HG03066 (cell line): Measurements from ENCODE around the gene PTGR2.
"Not testable (repeated sequence)": the region's sequence is repeated elsewhere in the genome, so short reads cannot be mapped to it uniquely, and the experiment has no call there.

ENCODE experiments used
- ATAC-seq: cut with Tn5 transposase; IDR thresholded peaks from one replicate; pipeline ENCODE4 v1.9.1; 2021; ENCODE audit warnings: low read depth; ENCODE audit not compliant: unreplicated experiment

PTGR2 gene

DNA sequence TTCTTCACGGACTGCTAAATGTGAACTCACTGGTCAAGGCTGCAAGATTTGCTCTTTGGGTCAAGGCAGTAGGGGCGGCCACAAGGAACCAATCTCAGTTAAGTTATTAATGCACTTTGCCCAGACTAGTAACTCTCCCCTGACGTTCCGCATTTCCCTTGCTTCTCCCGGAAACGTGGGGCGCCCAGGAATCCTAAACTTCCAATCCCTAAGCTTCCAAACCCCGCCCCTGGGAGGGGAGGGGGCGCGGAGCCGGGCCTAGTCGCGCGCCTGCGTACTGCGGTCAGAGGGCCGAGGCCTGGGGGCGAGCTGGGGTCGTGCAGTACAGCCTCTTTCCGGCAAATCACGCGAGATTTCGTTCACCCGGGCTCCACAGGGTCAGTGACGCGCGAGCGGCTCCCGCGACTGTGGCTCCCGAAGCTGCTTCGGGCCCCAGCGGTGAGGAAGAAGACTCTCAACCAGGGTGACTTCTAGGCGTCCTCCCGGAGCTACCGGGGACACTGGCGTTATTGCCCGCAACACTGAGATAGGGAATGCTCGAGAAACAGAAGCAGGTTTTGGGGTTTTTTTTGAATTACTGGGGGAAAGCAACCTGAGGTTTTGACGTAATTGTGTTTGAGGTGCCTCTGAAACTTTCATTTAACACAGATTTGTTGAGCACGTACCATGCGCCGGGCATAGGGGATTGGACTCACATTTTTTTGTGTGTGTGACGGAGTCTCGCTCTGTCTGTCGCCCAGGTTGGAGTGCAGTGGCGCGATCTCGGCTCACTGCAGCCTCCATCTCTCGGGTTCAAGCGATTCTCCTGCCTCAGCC lies at the start of gene PTGR2:
PTGR2 (plus strand) TSS at position 265 of the 816 bp plus-strand sequence. CDS start 7,032 bp downstream, outside the sequence.
- peak; percentile 93 for ATAC-seq

DNA sequence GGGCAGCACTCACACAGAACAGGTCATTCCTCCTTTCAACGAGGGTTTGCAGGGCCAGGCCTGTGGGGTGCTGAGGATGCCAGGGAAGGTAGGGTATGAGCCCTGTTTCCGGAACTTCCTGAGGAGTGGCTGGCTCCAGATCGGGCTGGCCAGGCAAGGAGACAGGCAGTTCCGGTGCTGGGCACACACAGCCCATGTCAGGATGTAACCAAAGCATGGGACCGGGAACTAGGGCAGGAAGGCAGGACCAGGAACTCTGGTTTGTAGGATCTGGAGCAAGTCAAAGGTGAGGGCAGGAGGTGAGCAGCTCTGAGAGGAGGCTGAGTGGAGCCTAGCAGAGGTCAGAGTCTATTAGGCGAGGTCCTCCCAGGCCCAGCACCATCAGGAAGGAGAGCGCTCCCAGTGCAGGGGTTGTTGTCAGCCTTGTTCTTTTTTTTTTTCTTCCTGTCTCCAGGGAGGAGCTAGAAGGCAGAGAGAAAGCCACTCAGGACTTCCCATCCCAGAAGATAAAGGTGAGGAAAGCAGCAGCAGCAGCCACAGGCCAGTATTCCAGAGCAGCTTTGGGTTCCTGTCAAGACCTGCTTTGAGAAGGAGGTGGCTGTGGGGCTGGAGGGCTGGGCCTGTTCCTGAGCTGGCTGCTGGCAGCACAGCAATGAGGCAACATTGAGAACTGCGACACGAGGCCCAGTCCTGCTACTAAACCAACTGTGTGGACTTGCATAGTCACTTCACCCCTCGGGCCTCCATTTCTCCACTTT lies 49.0 kb upstream of the PTGR2 start:
- ATAC-seq, result no peak

DNA sequence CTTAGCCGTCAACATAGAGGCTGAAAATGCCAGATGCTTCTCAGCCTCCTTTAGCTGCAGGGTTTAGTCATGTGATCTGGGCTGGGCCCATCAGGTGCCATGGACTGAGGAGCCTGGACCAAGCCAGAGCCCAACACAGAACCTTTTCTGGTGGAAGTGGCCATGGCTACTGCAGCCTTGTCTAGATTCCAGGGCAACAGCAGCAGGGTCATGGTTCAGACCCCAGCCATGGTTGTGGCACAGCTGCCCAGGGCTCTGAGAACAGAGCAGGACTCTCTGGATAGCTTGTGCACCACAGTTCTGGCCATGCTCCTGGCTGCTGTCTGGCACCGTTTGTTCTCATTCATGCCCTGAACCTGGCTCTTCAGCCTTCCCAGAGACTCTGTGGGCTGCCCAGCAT lies 47.0 kb upstream of the PTGR2 start:
- no peak for ATAC-seq

DNA sequence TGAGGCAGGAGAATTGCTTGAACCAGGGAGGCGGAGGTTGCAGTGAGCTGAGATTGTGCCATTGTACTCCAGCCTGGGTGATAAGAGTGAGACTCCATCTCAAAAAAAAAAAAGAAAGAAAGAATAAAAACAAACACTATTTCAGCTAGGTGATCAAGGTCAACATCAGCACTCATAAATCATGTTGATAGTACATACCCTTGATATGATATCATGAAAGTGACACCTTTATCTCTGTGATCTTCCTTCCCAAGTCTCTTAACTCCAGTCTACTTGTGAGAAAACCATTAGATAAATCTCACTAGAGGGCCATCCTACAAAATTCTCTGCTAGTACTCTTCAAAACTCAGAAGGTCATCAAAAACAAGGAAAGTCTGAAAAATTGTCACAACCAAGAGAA lies 44.2 kb upstream of the PTGR2 start:
- no peak for ATAC-seq

DNA sequence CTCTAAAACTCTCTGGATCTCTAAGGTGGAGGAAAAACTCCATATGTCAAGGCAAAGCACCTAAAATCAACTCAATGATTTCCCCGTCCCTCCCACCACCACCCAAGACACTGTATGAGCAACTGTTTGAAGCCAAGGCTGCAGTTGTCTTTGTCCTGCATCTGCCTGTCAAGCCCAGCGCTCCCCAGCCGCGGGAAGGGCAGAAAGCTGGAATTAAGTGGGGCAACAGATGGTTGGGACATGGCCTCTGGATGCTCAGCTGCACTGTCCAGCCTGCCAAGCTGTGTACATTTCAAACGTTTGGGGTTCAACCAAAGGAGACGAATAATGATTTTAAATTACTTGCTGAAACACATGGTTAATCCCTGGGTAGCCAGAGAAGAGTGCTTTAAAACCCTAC lies 42.2 kb upstream of the PTGR2 start:
- ATAC-seq, result no peak

DNA sequence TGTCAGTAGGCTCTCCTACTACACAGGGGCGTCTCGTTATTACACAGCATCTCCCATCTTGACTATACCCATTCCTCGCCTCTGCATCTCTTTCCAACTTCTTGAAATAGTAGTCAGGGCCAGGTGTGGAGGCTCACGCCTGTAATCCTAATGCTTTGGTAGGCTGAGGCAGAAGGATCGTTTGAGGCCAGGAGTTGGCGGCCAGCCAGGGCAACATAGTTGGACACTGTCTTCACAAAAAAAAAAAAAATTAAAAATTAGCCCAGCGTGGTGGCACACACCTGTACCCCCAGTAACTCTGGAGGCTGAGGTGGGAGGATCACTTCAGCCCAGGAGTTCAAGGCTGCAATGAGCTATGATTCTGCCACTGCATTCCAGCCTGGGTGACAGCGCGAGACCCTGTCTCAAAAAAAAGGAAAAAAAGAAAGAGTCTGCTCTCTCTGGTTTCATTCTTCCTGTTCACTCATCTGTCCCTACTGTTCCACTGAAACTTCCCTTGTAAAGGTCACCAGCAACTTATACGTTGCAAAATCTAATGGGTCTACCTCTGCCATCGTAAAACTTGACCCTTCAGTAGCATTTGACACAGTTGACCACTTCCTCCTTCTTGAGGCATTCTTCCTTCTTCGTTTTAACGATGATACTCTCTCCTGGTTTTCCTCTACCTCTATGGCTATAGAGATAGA lies 41.0 kb upstream of the PTGR2 start:
- ATAC-seq, result no peak

DNA sequence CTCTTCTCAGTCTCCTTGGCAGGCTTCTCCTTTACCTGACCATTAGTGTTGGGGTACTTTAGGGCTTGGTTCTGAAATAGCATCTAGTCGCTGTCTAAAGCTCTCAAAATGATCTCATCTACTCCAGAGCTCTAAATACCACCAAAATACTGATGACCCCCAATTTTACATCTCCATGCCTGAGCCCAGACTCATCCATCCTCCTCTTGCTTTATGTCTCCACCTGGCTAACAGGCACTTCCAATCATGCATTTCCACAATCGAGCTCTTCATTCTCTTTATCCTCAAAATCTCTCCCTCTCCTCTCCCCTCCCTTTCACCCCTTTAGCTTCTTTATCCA lies 40.5 kb upstream of the PTGR2 start:
- no peak for ATAC-seq

DNA sequence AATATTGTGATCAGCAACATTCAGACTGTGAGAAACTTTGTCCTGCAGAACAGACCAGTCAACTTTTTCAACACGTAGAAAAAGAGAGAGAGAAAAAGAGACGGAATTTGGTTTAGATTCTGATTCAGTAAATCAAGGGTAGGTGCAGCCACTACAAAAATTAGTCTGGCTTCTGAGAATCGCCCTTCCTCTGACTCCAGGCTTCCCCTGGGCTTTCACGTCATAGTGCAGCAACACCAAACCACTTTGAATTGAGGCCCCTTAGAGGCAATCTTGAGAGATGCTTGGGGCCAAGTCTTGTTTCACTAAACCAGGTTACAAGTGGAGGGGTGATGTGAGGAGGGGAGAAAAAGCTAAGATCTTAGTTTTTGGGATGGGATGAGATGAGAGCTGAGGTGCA lies 37.5 kb upstream of the PTGR2 start:
- ATAC-seq, result no peak

DNA sequence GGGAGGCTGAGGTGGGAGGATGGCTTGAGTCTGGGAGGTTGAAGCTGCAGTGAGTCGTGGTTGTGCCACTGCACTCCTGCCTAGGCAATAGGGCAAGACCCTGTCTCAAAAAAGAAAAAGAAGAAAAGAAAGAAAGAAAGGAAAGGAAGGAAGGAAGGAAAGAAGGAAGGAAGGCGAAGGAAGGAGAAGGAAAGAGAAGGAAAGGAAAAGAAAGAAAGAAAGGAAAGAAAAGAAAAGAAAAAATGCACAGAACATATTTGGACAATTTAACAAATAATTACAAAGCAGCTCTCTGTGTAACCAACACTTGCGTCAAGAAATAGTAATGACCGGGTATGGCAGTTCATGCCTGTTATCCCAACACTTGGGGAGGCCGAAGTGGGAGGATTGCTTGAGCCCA lies 35.8 kb upstream of the PTGR2 start:
- ATAC-seq, result no peak

DNA sequence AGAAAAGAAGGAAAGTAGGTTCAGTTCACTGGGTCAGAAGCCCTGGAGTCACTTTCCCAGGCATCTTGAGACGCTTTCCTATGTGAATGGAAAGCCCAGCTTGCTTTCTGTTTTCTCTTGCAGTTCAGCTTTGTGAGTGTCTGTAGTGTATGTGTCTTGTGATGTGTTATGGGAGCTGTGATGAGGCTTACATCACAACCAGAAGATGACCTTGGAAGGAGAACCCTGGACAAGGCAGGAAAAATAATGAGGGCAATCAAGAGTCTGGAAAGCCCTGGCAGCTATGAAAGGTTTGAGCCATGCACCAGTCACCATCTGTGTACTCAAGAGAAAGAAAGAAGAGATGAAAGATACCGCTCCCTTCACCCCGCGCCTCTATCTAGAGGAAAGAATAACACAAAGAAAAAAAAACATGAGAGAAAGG lies 35.2 kb upstream of the PTGR2 start:
- ATAC-seq, result no peak

DNA sequence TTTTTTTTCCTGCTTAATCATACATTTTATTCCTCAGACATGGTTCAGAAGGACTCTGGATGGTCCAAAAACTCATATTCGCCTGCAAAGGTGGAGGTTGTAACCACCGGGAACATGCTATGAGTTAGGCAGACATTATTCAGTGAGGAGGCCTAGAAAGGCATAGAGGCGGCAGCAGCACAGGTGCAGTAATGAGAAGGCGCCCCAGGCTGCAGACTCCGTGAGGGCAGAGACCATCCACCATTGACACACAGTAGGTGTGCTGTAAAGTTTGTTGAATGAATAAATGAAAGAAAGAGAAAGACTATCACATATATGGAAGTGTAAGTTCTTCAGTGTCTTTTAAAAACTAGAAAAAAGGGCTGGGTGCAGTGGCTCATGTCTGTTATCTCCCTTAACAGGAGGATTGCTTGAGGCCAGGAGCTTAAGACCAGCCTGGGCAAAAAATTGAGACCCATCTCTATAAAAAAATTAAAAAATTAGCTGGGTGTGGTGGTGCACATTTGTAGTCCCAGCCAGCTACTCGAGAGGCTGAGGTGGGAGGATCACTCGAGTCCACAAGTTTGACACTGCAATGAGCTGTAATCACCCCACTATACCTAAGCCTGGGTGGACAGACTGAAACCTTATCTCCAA lies 34.5 kb upstream of the PTGR2 start:
- no peak for ATAC-seq

DNA sequence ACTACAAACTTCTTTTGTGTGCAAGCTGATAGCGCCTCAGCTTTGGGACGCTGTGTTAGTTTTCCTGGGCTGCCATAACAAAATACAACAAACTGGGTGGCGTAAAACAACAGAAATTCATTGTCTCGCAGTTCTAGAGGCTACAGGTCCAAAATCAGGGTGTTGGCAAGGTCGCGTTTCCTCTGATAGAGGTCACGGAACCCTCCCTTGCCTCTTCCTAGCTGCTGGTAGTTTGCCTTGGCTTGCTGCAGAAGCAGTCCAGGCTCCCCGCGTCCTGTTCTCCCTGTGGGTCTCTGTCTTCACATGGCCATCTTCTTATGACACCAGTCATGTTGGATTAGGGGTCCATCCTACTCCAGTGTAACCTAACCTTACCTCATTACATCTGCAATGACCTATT lies 32.8 kb upstream of the PTGR2 start:
- no peak for ATAC-seq

DNA sequence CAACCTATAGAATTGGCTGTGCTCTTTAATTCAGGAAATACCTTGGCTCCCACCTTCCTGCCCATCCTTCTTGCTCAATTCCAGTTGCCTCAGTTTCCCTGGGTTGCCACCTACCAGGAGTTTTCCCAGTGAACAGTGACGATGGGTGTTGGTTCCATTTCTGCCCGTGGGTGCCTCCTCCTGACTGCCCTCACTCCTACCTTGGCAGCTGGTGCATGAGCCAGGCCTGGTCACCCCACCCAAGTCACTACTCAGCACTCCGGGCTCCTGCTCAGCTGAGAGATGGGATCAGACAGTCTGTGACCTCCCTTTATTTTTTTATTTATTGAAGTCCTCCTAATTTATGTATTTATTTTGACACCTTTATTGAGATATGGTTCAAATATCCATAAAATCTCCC lies 31.0 kb upstream of the PTGR2 start:
- ATAC-seq, result no peak

DNA sequence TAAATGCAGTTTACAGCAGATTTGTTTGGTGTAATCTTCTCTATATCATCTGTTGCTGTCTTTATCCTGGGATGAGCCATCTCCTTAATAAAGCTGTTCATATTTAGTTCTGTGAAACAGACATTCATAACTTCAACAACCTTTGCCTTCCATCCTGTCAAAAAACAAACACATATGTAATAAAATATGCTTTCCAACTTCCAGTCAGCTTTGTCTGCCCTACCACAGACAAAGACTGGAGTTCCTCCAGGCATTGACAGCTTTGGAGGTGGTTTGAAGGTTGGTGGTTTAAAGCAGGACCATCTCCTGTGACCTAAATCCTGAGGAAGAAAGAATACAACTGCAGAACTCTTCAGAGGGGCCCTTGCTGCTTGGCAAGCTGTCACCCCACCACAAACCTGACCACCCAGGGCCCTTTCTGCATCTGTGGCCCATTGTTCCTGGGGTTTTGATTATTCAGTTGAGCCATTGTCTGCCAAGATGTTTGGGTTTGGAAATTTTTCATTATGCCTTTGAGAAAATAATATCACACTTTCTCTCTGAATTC lies 28.2 kb upstream of the PTGR2 start:
- ATAC-seq, result no peak

DNA sequence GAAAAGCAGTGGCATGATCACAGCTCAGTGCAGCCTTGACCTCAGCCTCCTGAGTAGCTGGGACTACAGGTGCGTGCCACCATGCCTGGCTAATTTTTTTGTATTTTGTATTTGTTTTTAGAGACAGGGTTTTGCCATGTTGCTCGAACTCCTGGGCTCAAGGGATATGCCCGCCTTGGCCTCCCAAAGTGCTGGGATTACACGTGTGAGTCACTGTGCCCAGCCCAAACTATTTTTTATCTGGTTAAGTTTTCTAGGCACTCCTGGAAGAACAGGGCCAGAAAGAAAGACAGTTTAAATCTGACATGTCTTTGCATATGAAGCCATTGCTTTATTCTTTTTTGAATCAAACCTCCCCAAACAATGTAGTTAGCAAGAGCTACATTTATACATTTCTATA lies 27.5 kb upstream of the PTGR2 start:
- no peak for ATAC-seq

DNA sequence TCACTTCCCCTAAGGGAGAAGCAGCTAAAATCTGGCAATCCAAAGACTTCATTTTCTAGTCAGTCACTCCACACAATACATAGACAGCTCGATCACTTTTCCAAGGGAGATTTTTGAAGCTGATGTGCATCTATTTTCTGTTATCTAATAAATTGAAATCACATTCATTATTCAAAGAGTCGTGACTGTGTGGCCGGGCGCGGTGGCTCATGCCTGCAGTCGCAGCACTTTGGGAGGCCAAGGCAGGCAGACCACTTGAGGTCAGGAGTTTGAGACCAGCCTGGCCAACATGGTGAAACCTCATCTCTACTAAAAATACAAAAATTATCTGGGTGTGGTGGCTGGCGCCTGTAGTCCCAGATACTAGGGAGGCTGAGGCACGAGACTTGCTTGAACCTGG lies 27.1 kb upstream of the PTGR2 start:
- ATAC-seq, result no peak

DNA sequence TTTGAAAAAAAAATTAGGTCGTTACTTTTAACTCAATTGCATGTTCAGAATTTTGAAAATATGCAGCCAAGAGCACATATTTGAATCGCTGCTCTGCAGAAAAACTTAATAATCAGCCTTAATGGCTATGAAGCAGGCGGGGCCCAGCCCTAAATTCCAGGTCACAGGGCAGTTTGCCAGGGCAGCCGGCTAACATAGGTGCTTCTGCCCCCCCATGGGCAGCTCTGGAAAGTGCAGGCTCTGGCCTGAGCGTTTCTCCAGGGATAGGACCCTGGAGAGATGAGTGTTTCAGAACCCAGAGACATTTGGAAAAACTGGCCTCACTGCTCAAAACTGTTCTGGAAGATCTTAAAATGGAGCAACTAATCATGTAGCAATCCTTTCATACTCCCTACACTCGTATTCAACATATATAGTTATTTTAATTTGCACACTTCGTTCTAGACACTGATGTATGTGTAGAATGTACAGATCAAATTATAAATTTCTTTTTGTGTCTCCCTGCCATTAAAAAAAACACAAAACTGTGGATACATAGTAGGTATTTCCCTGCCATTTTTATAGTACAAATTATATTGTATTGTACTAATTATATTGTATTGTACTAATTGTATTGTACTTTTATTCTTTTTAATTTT lies 26.0 kb upstream of the PTGR2 start:
- no peak for ATAC-seq

DNA sequence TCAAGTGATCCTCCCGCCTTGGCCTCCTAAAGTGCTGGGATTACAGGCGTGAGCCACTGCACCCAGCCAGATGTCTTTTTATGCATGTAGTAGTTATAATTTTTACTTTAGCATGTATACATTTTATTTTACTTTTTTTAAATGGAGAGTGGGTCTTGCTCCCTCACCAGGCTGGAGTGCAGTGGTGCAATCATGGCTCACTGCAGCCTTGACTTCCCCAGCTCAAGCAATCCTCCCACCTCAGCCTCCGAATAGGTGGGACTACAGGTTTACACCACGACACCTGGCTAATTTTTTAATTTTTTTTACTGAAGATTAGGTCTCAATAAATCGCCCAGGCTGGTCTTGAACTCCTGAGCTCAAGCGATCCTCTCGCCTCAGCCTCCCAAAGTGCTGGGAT lies 24.4 kb upstream of the PTGR2 start:
- not testable (repeated sequence) for ATAC-seq

DNA sequence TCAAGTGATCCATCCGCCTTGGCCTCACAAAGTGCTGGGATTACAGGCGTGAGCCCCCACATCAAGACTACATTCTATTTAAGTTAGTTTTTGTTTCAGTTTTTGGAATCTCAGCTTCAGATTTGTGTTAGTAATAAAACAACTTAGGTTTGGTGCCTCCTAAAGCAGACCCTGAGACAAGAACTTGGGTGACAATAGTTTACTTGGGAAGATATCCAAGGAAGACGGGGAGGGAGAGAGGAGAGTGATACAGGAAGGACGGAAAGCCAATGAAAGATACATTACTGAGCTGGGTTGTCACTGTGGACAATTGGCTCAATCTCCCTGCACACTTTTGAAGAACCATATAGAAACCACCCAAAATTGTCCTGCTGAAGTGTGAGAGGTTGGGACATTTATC lies 22.6 kb upstream of the PTGR2 start:
- ATAC-seq, result no peak
